ENCODE measurements around the gene MALT1. TPM values are rescaled to one million over a fixed set of nuclear protein-coding genes. Genes with fewer than 3 reads are reported as not detected.

The MALT1 gene
- total and polyA plus RNA-seq, 2 experiments from 2014 or later: 5.2 to 18.8 TPM

GRCh38 chr18:58666176-58666575 lies 5.1 kb upstream of the MALT1 start:
- Histone ChIP-seq H3K27ac (ENCODE audit: low read depth) (no peak overlapping the region), H4K20me1 (replicated peaks; ENCODE audit: insufficient read depth) (no peaks in the 10 kb centered on the region), H3K4me1 (ENCODE audit: insufficient read depth) (peaks cover 7% of the 10 kb centered on the region), H3K27me3 (ENCODE audit: insufficient read depth) (no peaks in the 10 kb centered on the region), H3F3A (replicated peaks; ENCODE audit: low read depth) (peaks cover 11% of the 10 kb centered on the region; the same call in 1 of the 2 replicates), H3K79me2 (replicated peaks; ENCODE audit: insufficient read depth) (no peaks in the 10 kb centered on the region), H3K4me2 (no peak overlapping the region), H3K9me2 (ENCODE audit: insufficient read depth) (no peaks in the 10 kb centered on the region), H2AFZ (no peak overlapping the region), H3K4me3 (no peak overlapping the region), H3K36me3 (ENCODE audit: insufficient read depth) (no peaks in the 10 kb centered on the region)
- DNase-seq (ENCODE audit: low spot score): no peak
- TF ChIP-seq, protein P1, sequence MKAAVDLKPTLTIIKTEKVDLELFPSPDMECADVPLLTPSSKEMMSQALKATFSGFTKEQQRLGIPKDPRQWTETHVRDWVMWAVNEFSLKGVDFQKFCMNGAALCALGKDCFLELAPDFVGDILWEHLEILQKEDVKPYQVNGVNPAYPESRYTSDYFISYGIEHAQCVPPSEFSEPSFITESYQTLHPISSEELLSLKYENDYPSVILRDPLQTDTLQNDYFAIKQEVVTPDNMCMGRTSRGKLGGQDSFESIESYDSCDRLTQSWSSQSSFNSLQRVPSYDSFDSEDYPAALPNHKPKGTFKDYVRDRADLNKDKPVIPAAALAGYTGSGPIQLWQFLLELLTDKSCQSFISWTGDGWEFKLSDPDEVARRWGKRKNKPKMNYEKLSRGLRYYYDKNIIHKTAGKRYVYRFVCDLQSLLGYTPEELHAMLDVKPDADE (IDR thresholded peaks at IDR 0.05): no peak
- no peak for TF ChIP-seq ZNF331 (CRISPR knock-in tag; IDR thresholded peaks at IDR 0.05; ENCODE audit: low read depth)
- TF ChIP-seq ZNF462 (CRISPR knock-in tag; IDR thresholded peaks at IDR 0.05): no peak
- no peak for TF ChIP-seq STAT1 (IDR thresholded peaks at IDR 0.05; ENCODE audit: unreplicated experiment)
- TF ChIP-seq JUNB (IDR thresholded peaks at IDR 0.05; ENCODE audit: unreplicated experiment): no peak
- no peak for TF ChIP-seq CTCF (conservative IDR thresholded peaks at IDR 0.05; ENCODE audit: low read depth in 2 of 2)
- no peak for TF ChIP-seq EZH2 (IDR thresholded peaks at IDR 0.05; ENCODE audit: low read depth, unreplicated experiment)
- TF ChIP-seq POLR2AphosphoS5 (IDR thresholded peaks at IDR 0.05; ENCODE audit: low read depth): no peak
- no peak for TF ChIP-seq CREB1 (CRISPR knock-in tag; IDR thresholded peaks at IDR 0.05; ENCODE audit: low read depth)
- no peak for TF ChIP-seq EZH2phosphoT487 (IDR thresholded peaks at IDR 0.05; ENCODE audit: unreplicated experiment)
- TF ChIP-seq NANOG (IDR thresholded peaks at IDR 0.05; ENCODE audit: borderline replicate concordance): no peak
- Mint-ChIP-seq H3K27ac (no peak overlapping the region), H3K27me3 (ENCODE audit: insufficient read depth, low read depth, poor library complexity) (peaks cover 5% of the 10 kb centered on the region), H3K4me1 (peaks cover 9% of the 10 kb centered on the region), H3K4me3 (no peak overlapping the region), H3K9me3 (no peaks in the 10 kb centered on the region), H3K36me3 (ENCODE audit: low read depth) (no peaks in the 10 kb centered on the region)
- no peak for ATAC-seq
